ENCODE measurements around the gene KCTD1.

KCTD1 gene

DNA sequence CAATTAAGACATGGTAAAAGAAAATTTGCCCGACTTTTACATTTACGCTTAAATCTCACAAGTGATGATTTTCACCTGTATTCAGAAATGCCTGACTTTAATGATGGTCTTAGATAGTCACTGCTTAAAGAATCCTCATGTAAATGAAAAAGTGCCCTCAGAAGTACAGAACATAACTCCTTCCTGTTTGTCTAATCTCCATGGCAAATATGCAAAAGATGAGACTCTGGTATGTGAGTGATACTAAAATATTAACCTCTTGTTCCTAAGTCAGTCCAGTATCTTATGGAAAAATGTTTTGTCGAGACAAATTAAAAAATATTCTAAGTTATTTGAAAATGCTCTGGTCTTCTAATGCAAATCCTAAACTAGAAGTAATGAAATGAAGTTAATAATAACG, 29.2 kb downstream of the KCTD1 start:
- no peak for DNase-seq

DNA sequence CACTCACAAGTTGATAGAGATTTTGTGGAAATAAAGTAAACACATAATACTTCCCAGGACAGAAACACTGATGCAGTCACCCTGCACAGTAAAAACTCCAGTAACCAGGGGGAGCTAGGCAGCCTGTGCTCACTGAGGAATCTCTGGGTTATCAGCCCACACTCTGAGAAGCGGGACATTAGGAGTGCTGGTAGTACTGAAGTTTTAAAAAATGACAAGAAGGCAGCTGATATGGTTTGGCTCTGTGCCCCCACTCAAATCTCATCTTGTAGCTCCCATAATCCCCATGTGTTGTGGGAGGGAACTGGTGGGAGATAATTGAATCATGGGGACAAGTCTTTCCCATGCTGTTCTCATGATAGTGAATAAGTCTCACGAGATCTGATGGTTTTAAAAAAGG, 31.4 kb downstream of the KCTD1 start:
- DNase-seq: no peak

DNA sequence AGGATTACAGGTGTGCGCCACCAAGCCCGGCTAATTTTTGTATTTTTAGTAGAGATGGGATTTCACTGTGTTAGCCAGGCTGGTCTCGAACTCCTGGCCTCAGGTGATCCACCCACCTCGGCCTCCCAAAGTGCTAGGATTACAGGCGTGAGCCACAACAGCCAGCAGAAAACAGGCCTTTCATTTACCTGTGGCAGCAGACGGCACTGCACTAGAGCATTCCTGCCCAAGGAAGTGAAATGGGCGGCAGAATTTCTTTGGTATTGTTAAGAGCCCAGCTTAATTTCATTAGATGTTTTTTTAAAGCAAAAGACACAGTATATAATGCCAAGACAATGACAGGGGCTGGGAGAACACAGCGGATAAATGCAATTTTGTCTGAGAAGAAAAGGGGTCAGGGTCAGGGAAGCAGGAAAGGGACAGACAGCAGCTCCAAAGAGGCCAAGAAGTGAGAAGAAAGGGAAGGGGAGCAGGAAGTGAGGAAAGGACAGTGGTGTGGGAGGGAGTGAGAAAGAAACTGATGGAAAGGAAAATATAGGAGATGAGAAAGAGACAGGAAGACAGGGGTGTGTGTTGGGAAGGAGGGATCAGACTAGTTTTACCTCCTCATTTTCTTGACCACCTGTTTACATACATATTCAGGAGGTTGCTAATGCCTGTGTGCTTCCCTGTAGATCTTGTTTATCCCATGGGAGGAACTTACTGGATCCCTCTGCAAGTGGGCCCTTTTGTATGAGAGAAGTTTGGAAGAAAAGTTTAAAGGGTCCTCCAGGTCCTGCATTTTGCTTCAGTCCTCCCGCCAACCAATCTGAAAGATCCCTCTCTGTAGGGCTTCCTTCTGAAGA, 32.5 kb downstream of the KCTD1 start:
- DNase-seq: no peak

DNA sequence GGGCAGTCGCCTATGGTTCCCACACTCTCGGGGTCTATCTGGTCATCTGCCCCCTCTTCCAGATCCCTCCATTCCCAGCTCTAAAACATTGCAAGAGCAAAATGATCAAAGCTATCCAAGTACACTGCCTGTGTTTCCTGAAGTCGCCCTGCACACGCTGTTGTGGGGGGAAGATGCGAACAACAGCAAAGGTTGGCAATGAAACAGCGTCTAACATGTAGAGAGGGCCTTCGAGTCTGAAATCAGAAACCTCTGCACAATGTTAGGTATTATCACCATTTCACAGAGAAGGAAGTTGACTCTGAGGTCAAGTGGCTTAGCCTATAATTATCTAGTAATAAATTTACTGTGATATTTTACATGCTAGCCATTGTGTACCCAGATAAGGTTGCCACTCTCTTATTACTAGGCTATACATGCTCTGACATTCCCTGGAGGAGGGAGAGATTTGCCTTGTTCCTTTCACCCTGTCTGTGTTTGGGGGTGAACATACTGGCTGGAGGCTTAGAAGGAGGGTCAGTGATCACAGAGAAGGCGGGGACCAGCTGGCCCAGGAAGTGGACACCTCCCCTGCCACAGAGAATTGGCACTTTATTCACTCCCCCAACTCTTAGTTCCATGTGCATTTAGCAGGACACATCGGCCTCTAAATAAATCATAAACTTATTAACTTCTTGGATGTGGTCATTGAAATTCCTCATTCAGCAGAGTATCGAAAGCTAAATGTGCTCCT, 36.8 kb downstream of the KCTD1 start:
- no peak for DNase-seq

DNA sequence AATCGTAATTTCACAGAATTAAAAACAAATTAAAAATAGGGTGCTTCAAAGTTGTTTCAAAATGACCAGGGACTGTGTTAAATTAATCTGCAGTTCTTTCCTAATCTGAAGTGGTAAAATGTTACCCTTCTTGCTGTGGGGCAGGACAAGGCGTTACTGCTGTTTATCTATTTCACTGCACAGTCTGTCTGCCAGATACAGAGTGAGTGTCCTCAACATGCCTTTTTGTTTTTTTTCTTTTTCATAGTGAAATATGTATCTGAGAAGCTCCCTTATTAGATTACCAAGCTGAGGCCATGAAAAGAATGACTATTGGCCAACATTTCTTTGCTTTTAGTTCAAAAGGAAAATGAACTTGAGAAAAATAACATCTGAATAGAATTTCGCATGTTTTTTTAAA, 38.0 kb downstream of the KCTD1 start:
- DNase-seq: no peak

DNA sequence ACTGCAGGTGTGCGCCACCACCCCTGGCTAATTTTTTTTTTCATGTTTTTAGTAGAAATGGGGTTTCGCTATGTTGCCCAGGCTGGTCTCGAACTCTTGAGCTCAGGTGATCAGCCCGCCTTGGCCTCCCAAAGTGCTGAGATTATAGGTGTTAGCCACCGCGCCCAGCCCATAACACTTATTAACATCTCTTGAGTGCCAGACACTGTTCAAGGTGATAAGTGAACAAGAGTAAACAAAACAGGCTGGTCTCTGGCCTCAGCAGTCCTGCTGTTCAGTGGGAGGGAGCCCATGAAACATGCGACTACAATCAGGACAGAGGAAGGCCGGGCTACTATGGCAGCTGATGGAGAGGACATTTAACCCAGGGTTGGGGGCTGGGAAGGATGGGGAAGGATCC, 42.3 kb downstream of the KCTD1 start:
- DNase-seq: no peak

DNA sequence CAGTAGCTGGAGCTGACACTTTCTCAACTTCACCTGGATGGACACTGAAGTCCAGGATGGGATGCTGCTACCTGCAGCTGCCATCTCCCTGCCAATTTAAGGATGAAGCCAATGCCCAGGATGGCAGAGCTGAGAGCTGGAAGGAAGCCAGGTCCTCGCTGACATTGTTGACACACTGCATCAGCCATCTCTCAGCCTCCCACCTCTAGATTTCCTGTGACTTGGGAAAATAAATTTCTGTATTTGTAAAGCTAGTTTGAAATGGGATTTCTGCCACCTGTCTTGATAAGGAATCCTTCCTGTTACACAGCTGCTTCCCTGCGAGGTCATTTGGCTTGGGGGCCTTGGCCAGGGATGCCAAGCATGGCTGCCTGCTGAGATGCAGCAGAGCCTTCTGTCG, 43.5 kb downstream of the KCTD1 start:
- peak; percentile 3 for DNase-seq

DNA sequence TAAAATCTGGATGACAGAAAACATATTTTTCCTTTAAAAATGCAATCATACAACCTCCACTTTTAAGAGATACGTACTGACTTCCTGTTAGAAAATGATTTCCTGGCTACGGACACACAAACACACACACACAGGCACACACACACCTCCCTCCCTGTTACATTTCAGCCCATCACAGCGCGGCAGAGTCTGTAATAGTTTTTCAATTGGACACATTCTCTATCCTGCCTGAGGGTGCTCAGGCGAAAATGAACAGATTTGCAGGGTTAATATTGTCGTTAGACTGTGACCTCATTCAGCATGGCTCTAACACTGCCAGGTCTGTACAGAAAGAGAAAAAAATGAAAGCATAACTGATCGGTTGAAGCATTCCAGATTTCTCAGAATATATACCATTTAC, 45.0 kb downstream of the KCTD1 start:
- peak; percentile 4 for DNase-seq

DNA sequence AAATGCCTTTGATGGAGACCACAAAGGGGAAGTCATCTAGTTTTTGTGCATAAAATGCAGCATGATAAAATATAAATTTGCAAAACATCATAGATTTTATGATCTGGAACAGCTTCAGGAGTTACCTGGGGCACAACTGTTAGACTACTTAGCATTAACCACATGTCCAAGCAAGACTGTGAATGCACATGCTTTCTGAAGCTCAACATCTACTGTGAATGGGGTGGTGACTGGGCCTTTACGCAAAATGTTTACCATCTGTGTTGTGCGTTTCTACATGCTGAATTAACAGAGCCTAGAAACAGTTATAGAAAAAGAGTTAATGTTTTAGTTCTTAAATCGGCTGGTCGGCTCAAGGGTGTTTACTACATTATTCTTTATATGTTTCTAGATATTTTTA, 45.5 kb downstream of the KCTD1 start:
- no peak for DNase-seq

DNA sequence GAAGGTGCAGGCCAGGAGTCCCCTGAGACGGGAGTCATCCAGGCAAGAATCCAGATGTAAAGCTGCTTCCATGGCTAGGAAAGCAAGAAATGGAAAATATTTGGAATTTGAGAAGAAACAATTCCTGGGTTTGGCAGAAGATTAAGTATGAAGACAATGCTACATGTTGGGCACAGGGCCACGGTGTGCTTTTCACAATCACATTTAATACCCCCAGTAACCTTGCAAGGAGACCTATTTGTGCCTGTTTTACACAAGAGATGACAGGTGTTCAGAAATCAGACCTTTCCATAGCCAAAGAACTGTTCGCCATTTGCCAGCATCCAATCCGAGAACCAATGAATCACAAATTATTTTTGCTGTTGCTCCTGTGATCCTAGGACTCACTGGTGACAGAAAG, 50.5 kb downstream of the KCTD1 start:
- DNase-seq: no peak

DNA sequence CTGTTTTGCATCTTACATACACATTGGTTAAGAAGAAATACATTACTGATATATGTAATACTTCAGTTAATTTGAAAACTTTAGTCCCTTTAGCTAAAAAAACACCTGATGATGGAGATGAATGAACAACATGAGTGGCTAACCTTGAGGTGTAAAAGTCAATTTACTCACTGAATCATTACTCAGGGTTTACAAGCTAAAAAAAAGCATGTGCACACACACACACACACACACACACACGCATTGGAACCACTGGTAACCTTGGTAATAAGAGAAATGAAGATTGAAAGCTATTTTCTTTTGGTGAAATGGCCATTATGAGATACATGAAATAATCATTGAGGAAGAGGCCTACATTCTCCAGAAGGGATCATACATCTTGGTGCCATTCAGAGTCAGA, 51.8 kb downstream of the KCTD1 start:
- DNase-seq: no peak

DNA sequence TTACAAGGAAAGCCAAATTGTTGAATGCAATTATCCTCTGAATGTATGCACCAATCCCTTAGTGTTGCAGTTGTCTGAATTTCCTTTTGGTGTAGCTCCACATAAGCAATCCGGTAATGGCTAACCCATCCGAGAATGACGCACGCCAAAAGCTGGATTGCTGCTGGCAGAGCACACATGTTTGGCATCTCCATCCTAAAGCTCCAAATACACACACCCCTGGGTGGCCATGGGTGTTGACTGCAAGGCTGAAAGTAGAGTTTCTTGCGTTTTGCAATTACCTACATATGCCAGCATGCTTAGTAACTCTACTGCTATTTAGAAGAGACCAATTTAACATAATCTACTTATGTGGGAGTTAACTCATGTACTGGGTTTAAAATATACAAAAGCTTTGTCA, 53.1 kb downstream of the KCTD1 start:
- no peak for DNase-seq

DNA sequence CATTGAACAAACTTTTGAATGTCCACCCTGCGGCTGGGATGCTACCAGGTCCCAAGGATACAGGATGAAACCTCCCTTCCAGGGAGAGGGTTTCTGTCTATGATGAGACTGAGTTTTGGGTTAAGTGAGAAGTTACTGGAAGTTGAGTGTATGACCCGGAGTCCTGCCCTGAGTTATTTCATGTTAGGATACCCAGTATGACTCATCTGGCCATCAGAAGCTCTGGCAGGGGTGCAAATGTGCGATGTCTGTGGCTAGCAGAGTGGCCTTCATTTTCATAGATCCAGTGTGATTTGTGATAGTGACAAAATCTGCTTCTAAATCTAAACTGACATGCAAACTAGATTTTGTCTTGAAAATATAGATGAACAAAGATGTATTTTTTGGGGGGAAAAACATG, 55.3 kb downstream of the KCTD1 start:
- DNase-seq: no peak

DNA sequence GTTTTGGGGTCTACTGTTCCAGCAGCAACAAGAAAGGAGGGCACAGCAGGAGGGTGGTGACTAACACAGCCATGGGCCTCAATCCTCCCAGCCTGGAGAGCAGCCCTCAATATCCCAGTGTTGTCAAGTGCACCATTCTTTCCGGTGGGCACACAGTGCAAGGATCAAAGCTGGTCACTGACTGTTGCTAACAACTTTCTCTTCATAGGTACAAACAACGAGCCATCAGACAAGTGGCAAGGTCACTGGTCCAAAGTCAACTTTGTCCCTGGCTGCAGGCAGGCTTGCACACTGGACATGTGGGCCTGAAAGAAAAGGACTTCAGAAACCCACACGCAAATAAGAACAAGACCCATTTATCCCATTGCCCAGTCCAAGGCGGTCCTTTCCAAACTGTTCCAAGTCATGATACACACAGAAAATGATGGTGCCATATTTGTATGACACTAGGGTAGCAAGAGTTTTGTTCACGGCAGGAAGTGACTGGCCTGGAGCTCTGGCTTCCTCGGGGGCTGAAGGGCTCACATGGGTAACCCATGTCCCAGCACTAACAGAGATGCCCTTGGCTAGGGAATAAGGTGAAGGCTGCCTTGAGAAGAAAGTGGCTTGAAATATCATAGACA, 57.0 kb downstream of the KCTD1 start:
- DNase-seq: no peak

DNA sequence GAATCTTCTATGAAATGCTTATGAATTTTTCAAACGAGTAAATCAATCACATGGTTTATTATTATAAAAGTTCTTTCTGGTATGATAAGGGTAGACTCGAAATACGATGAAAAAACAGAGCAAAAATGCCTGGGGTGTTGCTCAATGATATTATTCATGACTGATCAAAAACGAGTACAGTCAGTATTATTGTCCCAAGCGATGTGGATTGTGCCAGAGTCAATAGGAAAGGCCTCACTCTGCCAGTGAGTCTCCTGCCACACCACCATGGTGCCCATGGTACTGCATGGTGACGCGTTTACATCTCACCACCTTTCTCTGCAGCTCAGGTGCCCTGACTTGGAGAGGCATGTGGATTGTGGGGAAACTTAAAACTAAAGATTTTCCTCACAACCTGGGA, 58.5 kb downstream of the KCTD1 start:
- no peak for DNase-seq

DNA sequence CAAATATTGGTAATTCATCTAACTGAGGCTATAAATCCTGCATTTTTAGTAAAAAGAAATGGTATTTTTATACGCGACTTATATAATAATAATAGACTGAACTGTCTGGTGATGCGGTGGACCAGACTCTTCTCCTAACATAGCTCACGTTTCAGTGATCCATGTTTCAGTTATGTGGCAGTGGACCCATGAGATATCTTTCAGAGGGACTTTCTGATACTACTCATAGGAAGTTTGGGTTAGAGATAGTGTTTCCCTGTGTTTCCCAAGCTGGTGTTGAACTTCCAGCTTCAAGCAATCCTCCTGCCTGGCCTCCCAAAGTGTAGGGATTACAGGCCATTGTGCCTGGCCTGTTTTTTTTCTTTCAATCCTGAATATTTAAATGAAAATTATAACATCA, 59.2 kb downstream of the KCTD1 start:
- no peak for DNase-seq

DNA sequence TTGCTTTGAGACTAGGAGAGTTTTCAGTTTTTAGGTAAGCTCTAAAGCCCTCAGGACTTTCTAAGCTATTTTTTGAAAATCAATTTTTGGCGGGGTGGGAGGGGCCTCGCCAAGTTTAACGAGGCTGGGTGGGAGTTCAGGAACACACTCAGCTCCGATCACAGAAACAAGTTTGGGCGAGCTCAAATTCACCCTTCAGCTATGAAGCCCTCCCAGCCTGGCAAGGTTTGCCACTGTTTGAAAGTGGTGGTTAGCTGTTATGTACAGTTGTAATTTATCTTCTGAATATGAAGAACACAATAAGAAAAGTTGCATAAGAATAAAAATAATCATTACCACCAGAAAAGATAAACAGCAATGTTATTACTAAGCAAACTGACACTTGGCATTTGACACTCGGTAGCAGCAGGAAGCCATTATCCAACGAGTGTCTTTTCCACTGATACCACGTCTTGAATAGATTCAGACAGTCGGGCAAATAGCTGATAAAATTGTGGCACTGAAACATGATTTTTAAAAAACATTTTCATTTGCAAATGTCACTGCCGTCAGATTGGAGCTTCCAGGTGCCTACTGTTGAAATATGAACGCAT, 59.8 kb downstream of the KCTD1 start:
- no peak for DNase-seq

DNA sequence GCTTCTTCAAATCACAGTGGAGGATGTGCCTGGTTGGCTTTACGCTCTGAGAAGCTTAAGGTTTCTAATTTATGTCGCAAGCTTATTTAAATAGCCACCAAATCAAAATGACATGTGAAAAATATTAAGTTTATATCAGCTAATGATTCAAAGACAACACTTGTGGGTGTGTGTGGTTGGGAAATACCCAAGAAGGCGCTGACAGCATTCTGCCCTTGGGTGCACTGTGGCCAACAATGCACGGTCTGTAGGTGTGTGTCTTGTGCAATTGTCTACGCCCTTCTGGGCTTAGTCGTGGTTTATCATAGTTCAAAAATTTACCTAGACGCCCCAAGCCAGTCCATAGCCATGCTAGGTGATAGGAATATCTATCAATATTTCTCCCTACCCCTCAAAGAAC, 60.9 kb downstream of the KCTD1 start:
- no peak for DNase-seq

DNA sequence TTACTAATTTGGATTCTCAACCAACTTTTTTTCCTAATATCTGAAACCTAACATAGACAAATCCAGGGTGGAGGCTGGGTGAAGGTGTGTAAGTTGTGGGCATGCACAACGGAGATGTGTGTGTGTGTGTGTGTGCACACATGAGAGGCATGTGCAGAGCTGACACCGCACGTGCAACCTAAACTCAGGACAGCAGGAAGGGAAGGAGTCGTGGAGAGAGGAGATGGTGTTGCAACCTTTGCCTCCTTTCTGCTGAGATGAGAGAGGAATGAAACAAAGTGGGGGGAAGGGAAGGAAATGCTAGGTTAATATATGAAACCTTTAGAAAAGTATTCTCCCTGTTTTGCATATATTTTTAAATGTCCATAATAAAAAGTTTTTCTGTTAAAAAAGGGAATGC, 64.7 kb downstream of the KCTD1 start:
- DNase-seq: no peak

DNA sequence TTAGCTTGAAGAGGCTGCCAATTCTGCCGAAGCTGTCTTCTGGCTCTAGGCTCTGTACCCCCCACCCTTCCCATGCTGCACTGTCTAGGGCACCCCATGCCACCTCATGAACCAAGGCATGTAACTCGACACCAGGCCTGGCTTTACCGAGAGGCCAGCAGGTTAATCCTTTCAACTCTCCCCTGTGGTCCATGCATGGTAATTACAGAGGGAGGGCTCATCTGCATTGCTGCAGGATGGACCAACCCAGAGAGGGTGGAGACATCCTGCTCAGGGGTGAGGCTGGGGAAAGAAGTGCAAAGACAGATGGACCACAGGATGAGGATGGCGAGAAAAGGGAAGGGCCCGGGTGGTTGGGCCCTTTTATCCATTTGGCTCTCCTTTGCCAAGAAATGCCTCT, 65.8 kb downstream of the KCTD1 start:
- no peak for DNase-seq

DNA sequence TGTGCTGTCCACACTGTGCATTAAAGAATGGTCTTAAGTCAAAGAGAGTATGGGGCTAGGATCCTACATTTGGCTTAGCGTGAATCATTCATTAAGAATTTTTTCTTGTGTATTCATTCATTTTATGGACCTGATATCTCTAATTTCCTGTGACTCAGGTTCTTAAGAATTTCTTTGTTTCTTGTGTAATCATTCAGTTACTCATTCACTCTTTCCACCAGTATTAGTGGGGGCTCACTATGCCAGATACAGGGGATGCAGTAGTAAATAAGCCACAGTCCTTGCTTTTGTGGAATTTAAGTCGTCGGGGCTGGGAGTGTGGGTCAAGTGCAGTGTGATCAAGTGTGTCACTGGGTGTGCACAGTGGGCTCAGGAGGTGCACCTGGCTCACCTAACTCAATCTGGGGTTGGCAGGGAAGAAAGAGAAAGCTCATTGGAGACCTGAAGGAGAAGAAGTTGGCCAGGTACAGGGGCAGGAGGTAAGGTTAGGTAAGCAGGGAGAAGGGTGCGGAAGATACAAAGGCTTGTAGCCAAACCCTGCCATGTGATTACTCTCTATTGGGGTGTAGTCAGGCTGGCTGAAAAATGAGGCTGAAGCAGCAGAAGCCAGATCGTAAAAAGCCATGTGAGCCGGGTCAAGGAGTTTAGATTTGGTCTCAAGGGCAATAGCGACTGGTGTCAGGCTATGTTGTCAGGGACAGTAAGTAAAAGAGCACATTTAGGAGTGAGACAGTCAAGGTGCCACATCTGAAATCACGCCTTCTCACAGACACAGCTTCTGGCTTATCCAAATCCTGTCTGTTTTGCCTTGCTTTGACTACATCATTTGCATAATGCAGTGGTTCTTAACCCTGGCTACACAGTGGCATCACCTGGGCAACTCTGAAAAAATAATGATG, 67.2 kb downstream of the KCTD1 start:
- no peak for DNase-seq

DNA sequence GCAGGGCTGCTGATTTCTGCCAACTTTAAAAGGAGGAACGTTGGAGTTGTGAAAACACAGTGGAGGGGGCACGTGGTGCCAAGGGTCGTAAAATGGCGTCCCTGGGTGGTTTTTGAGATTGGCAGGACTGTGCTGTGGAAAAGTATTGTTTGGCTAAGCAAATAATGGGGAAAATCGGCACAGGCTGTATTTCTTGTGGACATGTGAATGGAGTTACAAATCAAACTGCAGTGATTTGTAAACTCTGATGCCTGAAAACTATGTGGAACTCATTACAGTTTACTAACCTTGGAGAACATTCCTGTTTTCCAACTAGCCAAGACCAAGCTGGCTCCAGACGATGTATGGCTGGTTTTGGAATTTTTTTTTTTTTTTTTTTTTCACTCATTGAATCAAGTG, 68.7 kb downstream of the KCTD1 start:
- DNase-seq: no peak
